ENCODE results near the gene DENND5A. TPM values are rescaled to one million over a fixed set of nuclear protein-coding genes. Genes with fewer than 3 reads are reported as not detected.

Gene DENND5A
- total and polyA plus RNA-seq, 2 of the 8 experiments (the other 6 are each of a cell fraction or from before 2014, with no cell fraction given) = 65.7 to 139 TPM

DNA sequence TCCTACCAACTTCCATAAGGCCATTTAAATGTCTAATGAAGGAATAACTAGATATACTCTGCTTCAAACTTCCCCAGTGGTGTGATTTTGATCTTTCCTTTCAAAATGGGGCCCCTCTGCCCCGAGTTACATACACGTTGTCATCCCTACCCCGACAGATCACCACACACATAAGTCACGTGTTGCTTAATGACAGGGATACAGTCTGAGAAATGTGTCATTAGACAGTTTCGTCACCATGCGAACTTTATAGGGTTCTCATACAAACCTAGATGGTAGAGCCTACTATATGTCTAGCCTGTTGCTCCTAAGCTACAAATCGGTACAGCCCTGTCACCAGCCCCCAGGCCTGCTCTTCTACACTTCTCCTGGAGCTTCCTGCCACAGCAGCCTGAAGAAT lies 124.0 kb downstream of the DENND5A start (continued):
- TF ChIP-seq POU5F1 (IDR thresholded peaks at IDR 0.05; ENCODE audit: low read depth, low read length) = no peak
- no peak for TF ChIP-seq RAD21 (IDR thresholded peaks at IDR 0.05 in 1 of 2, conservative IDR thresholded peaks at IDR 0.05 in 1 of 2; ENCODE audit: low read depth in 2 of 2, low read length in 2 of 2)
- no peak for TF ChIP-seq SAP30 (IDR thresholded peaks at IDR 0.05; ENCODE audit: insufficient read depth, insufficient replicate concordance, low read length)
- TF ChIP-seq CBX8 (IDR thresholded peaks at IDR 0.05; ENCODE audit: borderline replicate concordance, low read depth, low read length) = no peak

Data from H1 (cell line).